GM19463 (cell line): Measurements from ENCODE around the gene LRRC8C.
"Not testable (repeated sequence)": the region's sequence is repeated elsewhere in the genome, so short reads cannot be mapped to it uniquely, and the experiment has no call there.

Experiments used
- ATAC-seq: cut with Tn5 transposase; IDR thresholded peaks from one replicate; pipeline ENCODE4 v1.9.1; 2021; ENCODE audit warnings: mild to moderate bottlenecking, moderate library complexity; ENCODE audit not compliant: unreplicated experiment

Gene LRRC8C

GRCh38 chr1:89701746-89702241, 68.9 kb downstream of the LRRC8C start:
- no peak for ATAC-seq

- ATAC-seq, result no peak
These were observed 69.7 kb downstream of the LRRC8C start for GRCh38 chr1:89702520-89703045.

- no peak for ATAC-seq
These were observed 70.5 kb downstream of the LRRC8C start for GRCh38 chr1:89703469-89703868.

GRCh38 chr1:89704014-89704413, 71.1 kb downstream of the LRRC8C start:
- ATAC-seq, result no peak

- not testable (repeated sequence) for ATAC-seq
These were observed 72.0 kb downstream of the LRRC8C start for GRCh38 chr1:89704885-89705284.

- ATAC-seq, result no peak
These were observed 73.2 kb downstream of the LRRC8C start for GRCh38 chr1:89705901-89706699.

- ATAC-seq, result no peak
These were observed 73.7 kb downstream of the LRRC8C start for GRCh38 chr1:89706700-89707012.

- no peak for ATAC-seq
These were observed 75.9 kb downstream of the LRRC8C start for GRCh38 chr1:89708751-89709375.

- no peak for ATAC-seq
These were observed 77.7 kb downstream of the LRRC8C start for GRCh38 chr1:89710498-89711139.

GRCh38 chr1:89711140-89711778, 78.3 kb downstream of the LRRC8C start:
- no peak for ATAC-seq

- no peak for ATAC-seq
These were observed 79.5 kb downstream of the LRRC8C start for GRCh38 chr1:89712420-89712819.

- ATAC-seq, result no peak
These were observed 82.8 kb downstream of the LRRC8C start for GRCh38 chr1:89715677-89716076.

GRCh38 chr1:89719502-89720306, 86.8 kb downstream of the LRRC8C start:
- ATAC-seq, result peak; percentile 89

- no peak for ATAC-seq
These were observed 87.9 kb downstream of the LRRC8C start for GRCh38 chr1:89720839-89721238.

- ATAC-seq, result no peak
These were observed 88.4 kb downstream of the LRRC8C start for GRCh38 chr1:89721351-89721750.

- ATAC-seq, result no peak
These were observed 90.2 kb downstream of the LRRC8C start for GRCh38 chr1:89723144-89723543.

- no peak for ATAC-seq
These were observed 90.9 kb downstream of the LRRC8C start for GRCh38 chr1:89723863-89724262.

- ATAC-seq, result peak; percentile 84
These were observed 91.6 kb downstream of the LRRC8C start for GRCh38 chr1:89724369-89725010.

GRCh38 chr1:89725011-89725370, 92.1 kb downstream of the LRRC8C start:
- ATAC-seq, result no peak

GRCh38 chr1:89725631-89726030, 92.7 kb downstream of the LRRC8C start:
- no peak for ATAC-seq
